Sciatic nerve (tissue), 2 donors: ENCODE measurements around the gene DGCR2. TPM values are rescaled to one million over a fixed set of nuclear protein-coding genes. Genes with fewer than 3 reads are reported as not detected.
A peak's percentile ranks its signal among the peaks of the same experiment; 100 is the strongest.

Experiments
- ATAC-seq: fragments of 200-7000 bp; cut with Tn5 transposase; one replicate; pipeline ENCODE4 v1.9.1; 2020; ENCODE audit warnings: mild to moderate bottlenecking, moderate library complexity
- DNase-seq: peaks from one replicate; pipeline ENCODE4 v3.0.0-alpha.2; 2020; ENCODE audit warnings: low spot score
- intact Hi-C: fragments of 100-400 bp; cut with DNase I; formaldehyde crosslinking; loops from one replicate; pipeline ENCODE4 v1.14.2; 2022
- total RNA-seq: library from RNA; stranded (reverse); fragmentation: NEBNext Ultra II Directional; extraction: Animal tissue kit (Norgen Biotek cat#: 25700); gene quantifications from one replicate; pipeline ENCODE4 v1.2.1, GENCODE V29; 2021
- donor health status: DM: no; HTN: no; CAD: no.
- donor health status: DM: no; HTN: no; CAD: no.

The DGCR2 gene
- total RNA-seq, 1 donor from 2014 or later: 37.2 TPM

GRCh38 chr22:19066531-19067271, 55.5 kb downstream of the DGCR2 start:
- ATAC-seq: no peak
- intact Hi-C loops: no loop called here
- no peak for DNase-seq

- intact Hi-C loops: no loop called here
- DNase-seq: no peak
These were observed 56.3 kb downstream of the DGCR2 start for GRCh38 chr22:19065929-19066328.

GRCh38 chr22:19065298-19065859, 56.8 kb downstream of the DGCR2 start:
- intact Hi-C loops: no loop called here
- ATAC-seq (no peak), DNase-seq (no peak)

More at GRCh38 chr22:19065929-19066328, 56.3 kb downstream of the DGCR2 start:
- ATAC-seq: no peak

GRCh38 chr22:19064354-19065054, 57.7 kb downstream of the DGCR2 start:
- DNase-seq: no peak
- intact Hi-C loops: no loop called here
- no peak for ATAC-seq

GRCh38 chr22:19063581-19064353, 58.4 kb downstream of the DGCR2 start:
- intact Hi-C loops: no loop called here
- DNase-seq (no peak), ATAC-seq (no peak)

- intact Hi-C loops: no loop called here
- no peak for DNase-seq
These were observed 59.3 kb downstream of the DGCR2 start for GRCh38 chr22:19062943-19063308.

GRCh38 chr22:19062139-19062942, 59.9 kb downstream of the DGCR2 start:
- DNase-seq (no peak), ATAC-seq (no peak)
- intact Hi-C loops: no loop called here

More at GRCh38 chr22:19062943-19063308, 59.3 kb downstream of the DGCR2 start:
- no peak for ATAC-seq

GRCh38 chr22:19061471-19062138, 60.6 kb downstream of the DGCR2 start:
- intact Hi-C loops: no loop called here
- DNase-seq (no peak), ATAC-seq (no peak)

GRCh38 chr22:19060356-19061009, 61.7 kb downstream of the DGCR2 start:
- ATAC-seq (no peak), DNase-seq (no peak)
- intact Hi-C loops: no loop called here

- DNase-seq: no peak
- intact Hi-C loops: no loop called here
- no peak for ATAC-seq
These were observed 62.5 kb downstream of the DGCR2 start for GRCh38 chr22:19059481-19060278.

- DNase-seq: no peak
- intact Hi-C loops: no loop called here
- ATAC-seq: no peak
These were observed 63.3 kb downstream of the DGCR2 start for GRCh38 chr22:19058713-19059451.

- intact Hi-C loops: no loop called here
- DNase-seq (no peak), ATAC-seq (no peak)
These were observed 64.2 kb downstream of the DGCR2 start for GRCh38 chr22:19057999-19058491.

- DNase-seq (peak; percentile 27), ATAC-seq (no peak)
- intact Hi-C loops: no loop called here
These were observed 64.7 kb downstream of the DGCR2 start for GRCh38 chr22:19057539-19057938.

- ATAC-seq (no peak), DNase-seq (peak; percentile 25)
- intact Hi-C loops: no loop called here
These were observed 65.2 kb downstream of the DGCR2 start for GRCh38 chr22:19056951-19057401.

- ATAC-seq: no peak
- DNase-seq: peak; percentile 42
- intact Hi-C loops: no loop called here
These were observed 66.4 kb downstream of the DGCR2 start for GRCh38 chr22:19055801-19056200.

- ATAC-seq (no peak), DNase-seq (peak; percentile 28)
- intact Hi-C loops: no loop called here
These were observed 69.2 kb downstream of the DGCR2 start for GRCh38 chr22:19052941-19053541.
